ENCODE data around the gene DTD1.

GRCh38 chr20:18621004-18621403 is 33.1 kb downstream of the DTD1 start:
- TF ChIP-seq, protein P1, sequence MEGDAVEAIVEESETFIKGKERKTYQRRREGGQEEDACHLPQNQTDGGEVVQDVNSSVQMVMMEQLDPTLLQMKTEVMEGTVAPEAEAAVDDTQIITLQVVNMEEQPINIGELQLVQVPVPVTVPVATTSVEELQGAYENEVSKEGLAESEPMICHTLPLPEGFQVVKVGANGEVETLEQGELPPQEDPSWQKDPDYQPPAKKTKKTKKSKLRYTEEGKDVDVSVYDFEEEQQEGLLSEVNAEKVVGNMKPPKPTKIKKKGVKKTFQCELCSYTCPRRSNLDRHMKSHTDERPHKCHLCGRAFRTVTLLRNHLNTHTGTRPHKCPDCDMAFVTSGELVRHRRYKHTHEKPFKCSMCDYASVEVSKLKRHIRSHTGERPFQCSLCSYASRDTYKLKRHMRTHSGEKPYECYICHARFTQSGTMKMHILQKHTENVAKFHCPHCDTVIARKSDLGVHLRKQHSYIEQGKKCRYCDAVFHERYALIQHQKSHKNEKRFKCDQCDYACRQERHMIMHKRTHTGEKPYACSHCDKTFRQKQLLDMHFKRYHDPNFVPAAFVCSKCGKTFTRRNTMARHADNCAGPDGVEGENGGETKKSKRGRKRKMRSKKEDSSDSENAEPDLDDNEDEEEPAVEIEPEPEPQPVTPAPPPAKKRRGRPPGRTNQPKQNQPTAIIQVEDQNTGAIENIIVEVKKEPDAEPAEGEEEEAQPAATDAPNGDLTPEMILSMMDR (IDR thresholded peaks at IDR 0.05; ENCODE audit: low read length) = no peak
- no peak for TF ChIP-seq EZH2 (IDR thresholded peaks at IDR 0.05; ENCODE audit: borderline replicate concordance, low read length)
